T47D (cell line): Measurements from ENCODE around the gene CFAP74.

Experiments used
- DNase-seq, 2 experiments: peaks; one replicate each; pipeline versions ENCODE4 v3.0.0 to v3.0.0-alpha.2; 2011 to 2012; ENCODE audit warnings: low read depth in 1 of 2, low spot score in 1 of 2
- JUND ChIP-seq: IDR thresholded peaks from 2 replicates; pipeline ENCODE4 v1.6.1; 2012; ENCODE audit warnings: low read depth
- in situ Hi-C: cut with HindIII; loops from 2 replicates; pipeline ENCODE4 v1.10.0; 2016; ENCODE audit warnings: low sequenced_read_pairs, low pct_unique_long_range_greater_than_20kb

Gene CFAP74

DNA sequence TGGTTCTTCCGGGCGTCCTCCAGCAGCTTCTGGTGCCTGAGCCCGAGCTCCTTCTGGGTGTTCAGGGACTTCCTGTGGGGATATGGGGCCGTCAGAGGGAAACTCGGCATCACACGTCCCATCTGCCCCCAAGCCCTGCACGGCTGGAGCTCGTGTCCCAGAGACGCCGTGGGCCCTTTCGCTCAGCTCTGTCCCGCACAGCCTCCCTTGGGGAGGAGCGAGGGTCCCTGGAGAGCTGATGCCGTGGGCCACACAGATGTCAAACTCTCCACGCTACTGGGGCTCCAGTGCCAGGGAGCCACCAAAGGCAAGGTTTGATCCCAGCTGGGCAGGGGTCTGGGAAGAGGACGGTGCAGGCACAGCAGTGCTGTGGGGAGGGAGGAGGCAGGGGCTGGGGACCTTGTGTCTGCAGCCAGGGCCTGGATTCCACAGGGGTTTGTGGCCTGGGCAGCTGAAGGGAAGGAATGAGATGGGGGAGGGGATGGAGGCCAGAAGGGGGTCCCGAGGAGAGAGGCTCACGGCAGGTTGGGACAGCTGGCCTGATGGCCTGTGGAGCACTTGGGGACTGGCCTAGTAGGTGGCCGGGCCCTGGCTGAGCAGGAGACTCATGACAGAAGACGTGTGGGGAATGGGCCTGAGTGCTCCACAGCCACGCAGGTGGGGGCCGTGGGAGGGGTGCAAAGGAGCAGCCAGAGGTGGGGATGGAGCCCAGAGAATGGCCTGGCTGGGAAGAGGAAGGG lies 30.4 kb downstream of the CFAP74 start:
- in situ Hi-C loops: no loop called here
- no peak for TF ChIP-seq JUND
- DNase-seq: no peak

DNA sequence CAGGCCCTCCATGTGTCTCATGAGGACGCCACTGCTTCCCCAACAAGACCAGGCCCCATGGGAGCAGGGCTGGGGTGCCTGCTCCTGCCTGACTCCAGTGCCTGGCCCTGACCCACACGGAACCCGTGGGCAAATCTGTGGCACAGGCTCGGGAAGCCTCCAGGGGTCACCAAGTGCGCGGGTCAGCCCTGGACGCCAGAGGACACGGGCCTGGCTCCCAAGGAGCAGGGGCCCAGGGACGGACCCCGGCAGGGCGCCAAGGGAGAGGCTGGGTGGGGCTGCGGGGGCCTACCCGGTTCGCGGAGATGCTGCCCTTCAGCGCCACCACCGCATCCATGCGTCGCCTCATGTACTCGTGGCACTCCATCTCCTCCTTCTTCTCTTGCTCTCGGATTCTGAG lies 31.9 kb downstream of the CFAP74 start:
- DNase-seq: no peak
- in situ Hi-C loops: no loop called here
- TF ChIP-seq JUND: no peak

DNA sequence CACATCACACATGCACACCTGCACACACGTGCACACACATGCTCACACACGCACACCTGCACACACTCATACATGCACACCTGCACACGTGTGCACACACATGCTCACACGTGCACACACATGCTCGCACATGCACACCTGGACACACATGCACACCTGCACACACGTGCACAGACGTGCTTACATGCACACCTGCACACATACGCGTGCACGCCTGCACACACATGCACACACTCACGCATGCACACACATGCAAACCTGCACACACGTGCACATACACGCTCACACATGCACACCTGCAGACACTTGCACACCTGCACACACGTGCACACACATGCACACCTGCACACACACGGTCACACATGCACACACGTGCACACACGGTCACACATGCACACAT lies 32.6 kb downstream of the CFAP74 start:
- no peak for TF ChIP-seq JUND
- no peak for DNase-seq
- in situ Hi-C loops: no loop called here

DNA sequence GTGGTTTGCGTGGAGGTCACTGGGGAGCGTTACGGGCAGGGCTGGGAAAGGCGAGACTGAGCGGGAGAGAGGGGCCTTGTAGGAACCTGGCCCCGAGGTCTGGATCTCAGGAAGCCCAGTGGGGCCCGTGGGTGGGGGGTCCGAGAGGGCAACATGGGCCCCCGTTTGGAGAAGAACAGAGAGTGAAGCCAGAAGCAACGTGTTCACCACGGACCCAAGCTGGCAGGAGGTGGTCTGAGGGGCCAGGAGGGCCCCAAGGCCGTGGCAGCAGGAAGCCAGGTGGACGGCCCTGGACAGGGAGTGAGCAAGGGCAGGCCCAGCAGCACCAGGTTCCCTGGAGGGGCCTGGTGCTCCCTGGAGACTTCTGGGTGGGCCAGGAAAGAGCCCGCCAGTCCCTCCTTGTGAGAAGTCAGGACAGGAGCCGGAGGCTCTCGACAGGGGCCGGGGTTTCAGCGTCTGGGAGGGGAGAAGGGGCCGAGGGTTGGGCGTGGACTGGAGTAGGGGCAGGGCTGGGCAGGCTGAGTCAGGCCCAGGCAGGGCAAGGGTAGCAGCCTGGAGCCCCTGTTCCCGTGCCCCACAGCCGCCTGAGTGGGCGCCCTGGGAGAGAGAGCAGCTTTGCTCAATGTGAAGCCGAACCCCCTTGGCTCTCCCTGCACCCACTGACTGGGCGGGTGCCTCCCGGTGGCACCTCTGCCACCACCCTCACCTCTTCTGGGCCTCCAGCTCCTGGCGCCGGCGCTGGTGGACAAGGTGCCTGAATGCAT lies 33.5 kb downstream of the CFAP74 start:
- no peak for TF ChIP-seq JUND
- no peak for DNase-seq
- in situ Hi-C loops: no loop called here

DNA sequence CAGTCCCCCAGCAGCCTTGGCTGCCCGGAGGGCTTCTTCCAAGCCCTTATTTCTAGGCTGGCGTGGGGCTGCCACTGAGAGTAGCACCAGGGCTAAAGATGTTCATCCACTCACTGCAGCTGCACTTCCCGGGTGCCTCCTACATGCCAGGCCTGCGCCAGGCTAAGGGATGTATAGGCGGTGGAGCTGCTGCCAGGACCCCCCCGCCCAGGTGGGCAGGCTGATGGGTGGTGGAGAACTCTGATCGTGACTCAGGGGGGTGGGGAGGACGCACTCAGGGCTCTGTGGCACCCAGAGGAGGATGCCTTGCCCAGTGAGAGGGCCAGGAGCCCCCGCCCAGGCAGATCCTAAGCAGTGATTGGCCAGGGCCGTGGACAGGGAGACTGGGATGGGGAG lies 34.1 kb downstream of the CFAP74 start:
- no peak for DNase-seq
- no peak for TF ChIP-seq JUND
- in situ Hi-C loops: no loop called here

DNA sequence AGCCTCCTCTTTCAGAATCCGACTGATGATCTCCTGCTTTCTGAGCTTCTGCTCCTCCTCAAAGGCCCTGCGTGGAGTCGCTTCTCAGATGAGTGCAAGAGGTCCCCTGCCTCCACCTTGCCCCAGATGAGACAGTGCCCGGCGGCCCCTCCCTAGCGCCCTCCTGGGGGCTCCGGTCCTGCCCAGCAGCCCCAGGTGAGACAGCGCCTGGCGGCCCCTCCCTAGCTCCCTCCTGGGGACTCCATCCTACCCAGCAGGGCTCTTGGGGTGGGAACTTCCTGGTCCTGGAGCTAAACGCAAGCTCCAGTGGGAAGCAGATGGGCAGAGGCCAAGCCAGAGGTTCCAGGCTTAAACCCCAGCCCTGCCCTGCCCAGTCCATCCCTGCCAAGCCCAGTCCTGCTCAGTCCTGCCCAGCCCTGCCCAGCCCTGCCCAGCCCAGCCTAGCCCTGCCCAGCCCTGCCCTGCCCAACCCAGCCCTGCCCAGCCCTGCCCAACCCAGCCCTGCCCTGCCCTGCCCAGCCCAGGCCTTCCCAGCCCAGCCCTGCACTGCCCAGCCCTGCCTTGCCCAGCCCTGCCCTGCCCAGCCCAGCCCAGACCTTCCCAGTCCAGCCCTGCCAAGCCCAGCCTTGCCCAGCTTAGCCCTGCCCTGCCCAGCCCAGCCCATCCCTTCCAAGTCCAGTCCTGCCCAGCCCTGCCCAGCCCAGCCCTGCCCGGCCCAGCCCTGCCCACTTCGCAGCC lies 34.6 kb downstream of the CFAP74 start:
- TF ChIP-seq JUND: no peak
- DNase-seq: peak in 1 of 2 experiments; percentile 66
- in situ Hi-C loops: no loop called here

DNA sequence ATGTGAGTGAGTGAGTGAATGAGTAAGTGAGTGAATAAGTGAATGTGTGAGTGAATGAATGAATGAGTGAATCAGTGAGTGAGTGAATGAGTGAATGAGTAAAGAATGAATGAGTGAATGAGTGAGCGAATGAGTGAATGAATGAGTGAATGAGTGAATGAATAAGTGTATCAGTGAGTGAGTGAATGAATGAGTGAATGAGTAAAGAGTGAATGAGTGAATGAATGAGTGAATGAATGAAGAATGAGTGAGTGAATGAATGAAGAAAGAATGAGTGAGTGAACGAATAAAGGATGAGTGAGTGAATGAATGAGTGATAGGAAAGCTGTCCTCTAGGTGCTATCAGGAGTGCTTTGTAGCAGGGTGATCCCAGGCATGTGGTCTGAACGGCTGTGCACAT lies 35.7 kb downstream of the CFAP74 start:
- in situ Hi-C loops: no loop called here
- DNase-seq: no peak
- TF ChIP-seq JUND: no peak

DNA sequence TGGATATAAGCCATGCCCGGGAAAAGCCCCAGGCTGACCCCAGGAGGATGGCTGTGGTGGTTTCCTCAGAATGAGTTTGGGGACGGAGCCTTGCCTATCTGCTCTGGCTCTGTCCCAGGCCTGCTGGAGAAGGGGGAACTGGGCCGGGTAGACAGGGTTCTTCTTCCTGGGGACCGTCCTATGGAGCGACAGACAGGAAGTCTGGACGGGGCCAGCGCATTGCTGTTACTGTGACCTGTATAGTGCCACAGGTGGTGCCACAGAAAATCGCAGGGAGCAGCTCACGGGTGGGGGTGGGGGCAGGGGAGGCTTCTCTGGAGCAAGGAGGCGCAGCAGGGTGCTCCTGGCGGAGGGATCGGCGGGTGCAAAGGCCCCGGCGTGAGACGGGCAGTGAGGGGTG lies 36.4 kb downstream of the CFAP74 start:
- DNase-seq: no peak
- no peak for TF ChIP-seq JUND
- in situ Hi-C loops: no loop called here

DNA sequence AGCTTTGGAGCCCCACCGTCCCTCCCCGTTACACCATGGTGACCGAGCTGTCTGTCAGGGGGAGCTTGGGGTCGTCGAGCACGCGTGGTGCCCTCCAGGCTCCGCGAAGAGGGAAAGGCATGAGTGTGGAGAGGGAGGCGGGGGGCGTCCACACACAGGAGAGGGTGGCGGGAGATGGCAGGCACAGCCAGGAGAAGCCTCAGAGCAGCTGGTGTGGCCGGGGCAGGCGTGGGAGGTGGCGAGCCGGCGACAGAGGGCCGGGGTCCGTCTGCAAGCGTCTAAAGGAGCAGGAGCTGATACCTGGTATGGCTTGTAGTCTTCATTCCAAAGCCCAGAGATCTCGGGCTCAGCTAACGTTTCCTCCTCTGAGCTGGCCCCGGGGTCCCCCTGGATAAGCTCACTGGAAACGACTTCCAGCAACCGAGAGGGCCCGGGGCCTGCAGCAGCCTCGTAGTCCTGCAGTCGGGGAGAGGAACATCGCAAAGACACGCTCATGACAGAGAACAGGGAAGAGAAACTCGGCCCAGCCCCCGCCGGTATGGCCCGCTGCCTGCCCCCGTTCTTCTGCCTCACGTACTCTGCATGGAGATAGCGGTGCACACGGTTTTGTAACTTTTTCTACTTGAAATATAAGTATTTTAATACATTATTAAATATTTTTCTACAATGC lies 37.4 kb downstream of the CFAP74 start:
- TF ChIP-seq JUND: no peak
- in situ Hi-C loops: no loop called here
- DNase-seq: no peak

DNA sequence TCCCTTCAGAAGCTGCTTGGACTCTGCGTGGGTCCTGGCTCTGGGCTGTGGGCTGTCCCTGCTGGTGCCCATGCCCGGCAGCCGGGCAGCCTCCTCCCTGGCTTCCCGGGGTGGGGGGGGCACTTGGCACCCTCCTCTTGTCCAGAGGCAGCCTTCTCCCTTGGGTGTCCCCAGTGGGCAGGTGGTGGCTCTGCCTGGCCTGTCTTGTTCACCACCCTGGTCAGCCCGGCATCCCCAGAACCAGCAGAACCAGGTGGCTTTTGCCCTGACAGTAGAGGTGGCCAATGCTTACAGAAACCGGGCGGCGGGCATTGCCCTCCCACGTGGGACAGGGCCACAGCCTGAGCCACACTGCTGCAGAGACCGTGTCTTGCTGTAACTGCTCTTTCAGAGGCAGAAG lies 38.0 kb downstream of the CFAP74 start:
- in situ Hi-C loops: no loop called here
- no peak for TF ChIP-seq JUND
- no peak for DNase-seq

DNA sequence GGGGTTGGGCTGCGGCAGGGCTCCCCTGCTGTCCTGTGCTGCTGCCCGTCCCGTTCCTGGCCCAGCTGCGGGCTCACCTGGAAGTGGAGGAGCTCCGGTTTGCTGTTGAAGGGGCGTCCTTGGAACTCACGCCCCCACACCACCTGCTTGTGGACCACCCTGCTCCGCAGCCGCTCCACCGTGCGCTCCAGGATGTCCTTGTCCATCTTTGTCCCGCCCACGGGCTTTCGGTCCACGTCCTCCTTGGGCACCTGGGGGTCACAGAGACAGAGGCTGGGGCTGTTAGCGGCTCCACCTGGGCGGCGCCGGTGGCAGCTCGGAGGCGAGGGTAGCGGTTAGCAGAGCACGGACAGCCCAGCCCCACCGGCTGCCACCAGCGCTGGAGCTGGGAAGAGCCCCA lies 38.8 kb downstream of the CFAP74 start:
- in situ Hi-C loops: no loop called here
- no peak for DNase-seq
- no peak for TF ChIP-seq JUND

DNA sequence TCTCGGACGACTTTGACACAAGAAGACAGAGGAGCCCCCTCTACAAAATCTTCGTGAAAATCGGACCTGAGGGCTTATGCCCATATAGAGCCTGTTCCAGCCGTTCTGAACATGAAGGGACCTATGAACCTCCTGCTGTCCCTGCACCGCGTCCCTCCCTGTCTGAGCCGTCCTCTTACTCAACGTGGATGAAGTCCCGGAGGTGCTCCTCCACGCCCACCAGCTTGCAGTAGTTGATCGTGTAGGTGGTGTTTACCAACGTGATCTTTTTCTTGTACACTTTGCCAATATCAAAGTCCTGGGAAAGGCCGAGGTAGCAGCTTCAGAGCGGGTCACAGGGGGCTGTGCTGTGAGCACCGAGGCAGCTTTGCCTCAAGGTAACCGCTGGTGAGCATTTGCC lies 40.0 kb downstream of the CFAP74 start:
- TF ChIP-seq JUND: no peak
- DNase-seq: no peak
- in situ Hi-C loops: no loop called here
